ENCODE results near the gene ADAMTS6. TPM values are rescaled to one million over a fixed set of nuclear protein-coding genes. Genes with fewer than 3 reads are reported as not detected.
A peak's percentile ranks its signal among the peaks of the same experiment; 100 is the strongest.

ADAMTS6 gene
- polyA plus RNA-seq, 1 experiment: 28.0 TPM

- TF ChIP-seq CTCF (IDR thresholded peaks at IDR 0.05; ENCODE audit: insufficient read depth, low read depth, low read length): no peak
- ChIA-PET CTCF (no interaction called here), POLR2A (no interaction called here)
- peak; percentile 26 for DNase-seq (ENCODE audit: low read depth)
- Histone ChIP-seq H3K27me3 (ENCODE audit: control insufficient read depth, insufficient read depth, low read length) (no peaks in the 10 kb centered on the region), H3K4me3 (ENCODE audit: low read depth, low read length) (no peak overlapping the region), H3K36me3 (ENCODE audit: control insufficient read depth, insufficient read depth, low read length) (peaks cover 3% of the 10 kb centered on the region; the same call in 1 of the 2 replicates)
Measured at GRCh38 chr5:65151614-65152013, 330.1 kb downstream of the ADAMTS6 start.

- POLR2A ChIA-PET: no interaction called here
- TF ChIP-seq CTCF (IDR thresholded peaks at IDR 0.05; ENCODE audit: insufficient read depth, low read depth, low read length): no peak
- no peak for DNase-seq (ENCODE audit: low read depth)
- H3K27me3 ChIP-seq (ENCODE audit: control insufficient read depth, insufficient read depth, low read length): no peaks in the 10 kb centered on the region
- peaks cover 3% of the 10 kb centered on the region; the same call in 1 of the 2 replicates for H3K36me3 ChIP-seq (ENCODE audit: control insufficient read depth, insufficient read depth, low read length)
- no peak overlapping the region for H3K4me3 ChIP-seq (ENCODE audit: low read depth, low read length)
- CTCF ChIA-PET: interaction anchor here (1.1 kb wide), 1 partner anchor 35 kb away, joined by 3 read pairs; no protein-coding TSS in a partner anchor
Measured at GRCh38 chr5:65150599-65151304, 331.0 kb downstream of the ADAMTS6 start.

DNA sequence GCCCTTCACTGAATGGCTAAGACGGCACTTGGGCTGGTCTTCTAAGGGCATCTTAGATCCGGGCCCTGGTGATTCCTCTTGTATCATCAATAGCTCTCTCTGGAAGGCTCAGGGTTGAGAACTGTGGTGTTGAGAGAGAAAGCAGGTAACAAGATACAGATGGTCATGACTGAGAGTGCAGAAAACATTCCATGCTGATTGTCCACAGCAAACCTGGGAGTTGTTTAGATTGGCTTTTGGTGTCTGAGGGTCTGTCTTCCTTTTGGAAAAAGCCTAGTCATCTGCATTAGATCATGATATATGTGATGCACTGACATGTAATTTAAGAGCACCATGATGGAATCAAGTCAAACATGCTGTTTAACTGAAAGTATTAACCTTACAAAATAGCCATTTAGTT is 331.9 kb downstream of the ADAMTS6 start:
- Histone ChIP-seq H3K4me3 (ENCODE audit: low read depth, low read length) (no peak overlapping the region), H3K36me3 (ENCODE audit: control insufficient read depth, insufficient read depth, low read length) (peaks cover 3% of the 10 kb centered on the region; the same call in 1 of the 2 replicates), H3K27me3 (ENCODE audit: control insufficient read depth, insufficient read depth, low read length) (no peaks in the 10 kb centered on the region)
- DNase-seq (ENCODE audit: low read depth): no peak
- TF ChIP-seq CTCF (IDR thresholded peaks at IDR 0.05; ENCODE audit: insufficient read depth, low read depth, low read length): no peak
- ChIA-PET POLR2A (no interaction called here), CTCF (interaction anchor here (1.1 kb wide), 1 partner anchor 35 kb away, joined by 3 read pairs; no protein-coding TSS in a partner anchor)

GRCh38 chr5:65144136-65144871 is 337.4 kb downstream of the ADAMTS6 start:
- Histone ChIP-seq H3K27me3 (ENCODE audit: control insufficient read depth, insufficient read depth, low read length) (no peaks in the 10 kb centered on the region), H3K4me3 (ENCODE audit: low read depth, low read length) (no peak overlapping the region), H3K36me3 (ENCODE audit: control insufficient read depth, insufficient read depth, low read length) (peaks cover 2% of the 10 kb centered on the region; the same call in 1 of the 2 replicates)
- POLR2A ChIA-PET: interaction anchor here (0.6 kb wide), 1 partner anchor 254 kb away, joined by 3 read pairs; no protein-coding TSS in a partner anchor
- no peak for DNase-seq (ENCODE audit: low read depth)
- CTCF ChIA-PET: no interaction called here
- TF ChIP-seq CTCF (IDR thresholded peaks at IDR 0.05; ENCODE audit: insufficient read depth, low read depth, low read length): no peak

DNA sequence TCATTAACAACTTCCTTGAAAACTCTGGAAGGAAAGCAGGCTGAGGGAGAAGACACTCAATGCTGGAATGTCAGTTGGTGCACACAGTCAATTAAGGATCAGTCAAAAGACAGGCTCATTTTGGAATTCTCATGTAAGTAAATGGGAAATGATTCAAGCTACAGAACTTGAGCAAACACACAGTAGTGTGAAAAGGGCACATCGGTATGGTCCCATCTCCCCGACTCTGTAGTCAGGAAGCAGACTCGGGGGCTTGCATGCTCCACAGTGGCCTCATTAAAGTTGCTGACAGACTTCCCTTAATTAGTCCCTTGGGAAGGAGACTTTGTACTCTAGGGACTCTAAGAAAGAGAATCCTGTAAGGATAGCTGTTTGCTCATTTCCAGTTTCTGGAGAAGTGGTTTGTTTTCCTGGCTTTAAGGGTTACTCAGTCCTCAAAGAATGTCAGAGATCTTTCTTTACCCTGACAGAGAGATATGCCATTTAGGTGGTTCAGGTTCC is 339.2 kb downstream of the ADAMTS6 start:
- POLR2A ChIA-PET: interaction anchor here (0.8 kb wide), 1 partner anchor 9 kb away, joined by 3 read pairs; no protein-coding TSS in a partner anchor
- CTCF ChIA-PET: interaction anchor here (0.7 to 0.8 kb wide), 3 partner anchors 37 to 105 kb away, joined by 3 to 6 read pairs (median 5); no protein-coding TSS in a partner anchor
- Histone ChIP-seq H3K4me3 (ENCODE audit: low read depth, low read length) (no peak overlapping the region; the same call in 1 of the 2 replicates), H3K27me3 (ENCODE audit: control insufficient read depth, insufficient read depth, low read length) (no peaks in the 10 kb centered on the region), H3K36me3 (ENCODE audit: control insufficient read depth, insufficient read depth, low read length) (no peaks in the 10 kb centered on the region)
- TF ChIP-seq CTCF (IDR thresholded peaks at IDR 0.05; ENCODE audit: insufficient read depth, low read depth, low read length): no peak
- peak; percentile 30 for DNase-seq (ENCODE audit: low read depth)

All from BJ (cell line).